Activated naive CD8-positive, alpha-beta T cell treated with anti-CD3 and anti-CD28 coated beads, Interleukin-2, amount 50 U/mL, for 24 hours (primary cell): ENCODE measurements around the gene LIN28B.
"Not testable (repeated sequence)": the region's sequence is repeated elsewhere in the genome, so short reads cannot be mapped to it uniquely, and the experiment has no call there.

Source experiments
- ATAC-seq: fragments of 150-1000 bp; cut with Tn5 transposase; one replicate; pipeline ENCODE4 v1.10.0; 2021
- DNase-seq: peaks from one replicate; pipeline ENCODE4 v3.0.0; 2021
- H3K27ac Mint-ChIP-seq: one replicate; pipeline ENCODE4 v1.8.0; 2021; ENCODE audit warnings: mild to moderate bottlenecking, mixed read lengths
- H3K27me3 Mint-ChIP-seq: one replicate; pipeline ENCODE4 v1.8.0; 2021; ENCODE audit warnings: mixed read lengths
- H3K36me3 Mint-ChIP-seq: one replicate; pipeline ENCODE4 v1.8.0; 2021; ENCODE audit warnings: low read depth, mixed read lengths
- H3K4me1 Mint-ChIP-seq: one replicate; pipeline ENCODE4 v1.8.0; 2021; ENCODE audit warnings: mixed read lengths
- H3K4me3 Mint-ChIP-seq: one replicate; pipeline ENCODE4 v1.8.0; 2021; ENCODE audit warnings: mild to moderate bottlenecking, moderate library complexity, mixed read lengths
- H3K9me3 Mint-ChIP-seq: one replicate; pipeline ENCODE4 v1.8.0; 2021; ENCODE audit warnings: mixed read lengths

LIN28B gene

DNA sequence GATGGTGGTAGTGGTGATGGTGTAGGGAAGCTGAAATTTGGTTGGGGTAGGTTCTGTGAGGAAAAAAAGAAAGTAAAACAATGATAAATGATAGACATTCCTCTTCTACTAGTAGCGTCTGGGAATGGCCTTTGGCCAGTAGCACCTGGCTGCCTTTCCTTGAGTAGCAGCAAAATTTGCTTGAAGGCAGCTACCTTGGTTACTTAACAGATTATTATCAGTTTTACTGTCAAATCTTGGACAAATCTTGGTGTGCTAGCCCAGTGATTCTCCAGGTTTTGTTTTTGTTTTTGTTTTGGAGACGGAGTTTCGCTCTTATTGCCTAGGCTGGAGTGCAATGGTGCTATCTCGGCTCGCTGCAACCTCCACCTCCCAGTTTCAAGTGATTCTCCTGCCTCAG lies 26.4 kb downstream of the LIN28B start:
- Mint-ChIP-seq H3K4me3 (no peak overlapping the region), H3K27me3 (peaks cover 2% of the 10 kb centered on the region), H3K4me1 (no peaks in the 10 kb centered on the region), H3K36me3 (no peaks in the 10 kb centered on the region), H3K27ac (no peak overlapping the region), H3K9me3 (no peaks in the 10 kb centered on the region)
- DNase-seq: no peak
- no peak for ATAC-seq

DNA sequence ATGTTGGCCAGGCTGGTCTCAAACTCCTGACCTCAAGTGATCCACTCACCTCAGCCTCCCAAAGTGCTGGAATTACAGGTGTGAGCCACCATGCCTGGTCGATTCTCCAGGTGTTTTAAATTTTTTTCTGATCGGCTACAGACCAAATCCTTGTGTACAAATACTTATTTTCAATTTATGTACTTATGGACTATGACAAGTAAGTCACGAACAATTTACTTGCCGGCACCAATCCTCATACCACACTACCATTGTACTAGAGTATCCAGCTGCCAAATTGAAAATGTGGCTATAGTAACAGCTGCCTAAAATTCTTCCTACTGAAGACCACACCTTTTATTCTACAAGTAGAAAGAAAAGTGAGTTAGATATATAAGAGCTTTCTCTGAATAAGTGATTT lies 26.9 kb downstream of the LIN28B start:
- Mint-ChIP-seq H3K27me3 (peaks cover 2% of the 10 kb centered on the region), H3K4me1 (no peaks in the 10 kb centered on the region), H3K36me3 (no peaks in the 10 kb centered on the region), H3K27ac (no peak overlapping the region), H3K4me3 (no peak overlapping the region), H3K9me3 (no peaks in the 10 kb centered on the region)
- no peak for ATAC-seq
- DNase-seq: no peak

GRCh38 chr6:104984831-104985230 lies 27.9 kb downstream of the LIN28B start:
- H3K4me3 Mint-ChIP-seq: no peak overlapping the region
- ATAC-seq (no peak), DNase-seq (no peak)
- no peaks in the 10 kb centered on the region for H3K9me3 Mint-ChIP-seq
- H3K36me3 Mint-ChIP-seq: no peaks in the 10 kb centered on the region
- peaks cover 2% of the 10 kb centered on the region for H3K27me3 Mint-ChIP-seq
- H3K27ac Mint-ChIP-seq: no peak overlapping the region
- H3K4me1 Mint-ChIP-seq: no peaks in the 10 kb centered on the region

DNA sequence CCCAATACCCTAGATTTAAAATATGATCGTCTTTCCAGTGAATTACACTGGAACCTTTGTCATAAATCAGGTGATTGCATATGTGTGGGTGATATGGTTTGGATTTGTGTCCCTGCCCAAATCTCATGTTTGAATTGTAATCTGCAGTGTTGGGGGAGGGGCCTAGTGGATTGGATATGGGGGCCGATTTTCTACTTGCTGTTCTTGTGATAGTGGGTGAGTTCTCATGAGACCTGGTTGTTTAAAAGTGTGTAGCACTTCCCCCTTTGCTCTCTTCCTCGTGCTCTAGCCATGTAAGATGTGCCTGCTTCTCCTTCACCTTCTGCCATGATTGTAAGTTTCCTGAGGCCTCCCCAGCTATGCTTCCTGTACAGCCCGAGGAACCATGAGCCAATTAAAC lies 29.0 kb downstream of the LIN28B start:
- not testable (repeated sequence) for H3K36me3 Mint-ChIP-seq, H3K27me3 Mint-ChIP-seq, H3K4me1 Mint-ChIP-seq, H3K27ac Mint-ChIP-seq, H3K9me3 Mint-ChIP-seq, DNase-seq, ATAC-seq, H3K4me3 Mint-ChIP-seq

DNA sequence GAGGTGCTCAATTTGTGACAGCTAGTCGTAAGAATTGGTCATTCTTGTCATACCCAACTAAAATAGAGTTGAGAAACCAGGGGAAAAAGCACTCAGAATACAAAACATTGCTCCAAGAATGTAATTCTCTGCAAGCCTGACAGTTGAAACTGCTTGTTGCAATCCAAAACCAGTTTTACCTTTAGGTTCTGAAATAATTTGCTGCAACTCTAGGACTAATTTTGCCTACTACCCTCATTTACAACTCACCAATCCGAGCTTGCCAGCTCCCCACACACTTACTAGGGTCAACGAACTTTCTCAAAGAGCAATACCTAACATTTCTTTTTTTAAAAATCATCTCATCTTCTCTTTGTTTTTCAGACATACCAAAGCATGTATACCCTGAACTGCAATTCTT lies 29.7 kb downstream of the LIN28B start:
- Mint-ChIP-seq H3K27me3 (peaks cover 2% of the 10 kb centered on the region), H3K9me3 (no peaks in the 10 kb centered on the region), H3K36me3 (no peaks in the 10 kb centered on the region), H3K4me3 (no peak overlapping the region), H3K4me1 (no peaks in the 10 kb centered on the region), H3K27ac (no peak overlapping the region)
- ATAC-seq: no peak
- no peak for DNase-seq

GRCh38 chr6:104987218-104987617 lies 30.3 kb downstream of the LIN28B start:
- H3K36me3 Mint-ChIP-seq: no peaks in the 10 kb centered on the region
- DNase-seq (no peak), ATAC-seq (no peak)
- H3K27ac Mint-ChIP-seq: no peak overlapping the region
- no peak overlapping the region for H3K4me3 Mint-ChIP-seq
- H3K9me3 Mint-ChIP-seq: no peaks in the 10 kb centered on the region
- peaks cover 2% of the 10 kb centered on the region for H3K27me3 Mint-ChIP-seq
- no peaks in the 10 kb centered on the region for H3K4me1 Mint-ChIP-seq

GRCh38 chr6:104990085-104990484 lies 33.2 kb downstream of the LIN28B start:
- Mint-ChIP-seq H3K36me3 (no peaks in the 10 kb centered on the region), H3K27me3 (peaks cover 2% of the 10 kb centered on the region), H3K4me1 (no peaks in the 10 kb centered on the region), H3K27ac (no peak overlapping the region), H3K4me3 (no peak overlapping the region), H3K9me3 (no peaks in the 10 kb centered on the region)
- DNase-seq: no peak
- no peak for ATAC-seq

DNA sequence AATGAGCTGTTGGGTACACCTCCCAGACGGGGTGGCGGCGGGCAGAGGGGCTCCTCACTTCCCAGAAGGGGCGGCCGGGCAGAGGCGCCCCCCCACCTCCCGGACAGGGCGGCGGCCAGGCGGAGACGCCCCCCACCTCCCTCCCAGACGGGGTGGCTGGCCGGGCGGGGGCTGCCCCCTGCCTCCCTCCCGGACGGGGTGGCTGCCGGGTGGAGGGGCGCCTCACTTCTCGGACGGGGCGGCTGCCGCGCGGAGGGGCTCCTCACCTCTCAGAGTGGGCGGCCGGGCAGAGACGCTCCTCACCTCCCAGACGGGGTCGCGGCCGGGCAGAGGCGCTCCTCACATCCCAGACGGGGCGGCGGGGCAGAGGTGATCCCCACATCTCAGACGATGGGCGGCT lies 34.2 kb downstream of the LIN28B start:
- not testable (repeated sequence) for DNase-seq, H3K27me3 Mint-ChIP-seq, H3K36me3 Mint-ChIP-seq, ATAC-seq, H3K27ac Mint-ChIP-seq, H3K9me3 Mint-ChIP-seq, H3K4me1 Mint-ChIP-seq, H3K4me3 Mint-ChIP-seq

GRCh38 chr6:104993576-104993975 lies 36.7 kb downstream of the LIN28B start:
- not testable (repeated sequence) for H3K36me3 Mint-ChIP-seq, H3K27me3 Mint-ChIP-seq, H3K4me1 Mint-ChIP-seq, H3K9me3 Mint-ChIP-seq, H3K27ac Mint-ChIP-seq, H3K4me3 Mint-ChIP-seq, DNase-seq, ATAC-seq

DNA sequence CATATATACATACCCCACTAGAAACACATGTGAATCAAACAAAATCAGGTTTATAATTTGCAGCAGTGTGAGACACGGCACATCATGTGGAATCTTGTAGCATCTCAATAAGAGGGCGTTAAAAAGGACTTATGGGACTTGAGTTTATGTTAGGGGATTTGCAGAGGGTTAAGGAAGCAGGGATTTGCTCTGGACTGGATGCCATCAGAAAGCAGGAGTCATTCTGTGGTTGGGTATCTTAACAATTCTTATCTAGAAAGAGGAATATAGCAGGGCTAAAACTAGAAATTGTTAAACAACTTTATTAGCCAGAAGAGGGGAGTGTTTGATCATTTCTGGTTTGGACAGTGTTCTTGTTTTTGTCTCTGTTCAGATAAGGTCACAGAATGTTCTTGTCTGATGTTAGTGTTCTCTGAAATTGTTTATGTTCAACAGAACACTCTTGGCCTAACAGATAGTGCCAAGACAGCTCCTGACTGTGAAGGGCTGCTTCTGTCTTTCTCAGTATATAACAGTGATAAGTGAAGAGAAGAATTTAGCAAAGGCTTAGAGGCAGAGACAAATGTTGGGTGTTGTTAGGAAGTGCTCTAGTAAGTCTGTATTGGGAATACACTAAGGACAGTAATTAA lies 39.2 kb downstream of the LIN28B start:
- ATAC-seq: no peak
- no peak overlapping the region for H3K4me3 Mint-ChIP-seq
- no peaks in the 10 kb centered on the region for H3K27me3 Mint-ChIP-seq
- no peak for DNase-seq
- H3K27ac Mint-ChIP-seq: no peak overlapping the region
- no peaks in the 10 kb centered on the region for H3K4me1 Mint-ChIP-seq
- H3K36me3 Mint-ChIP-seq: no peaks in the 10 kb centered on the region
- H3K9me3 Mint-ChIP-seq: no peaks in the 10 kb centered on the region

DNA sequence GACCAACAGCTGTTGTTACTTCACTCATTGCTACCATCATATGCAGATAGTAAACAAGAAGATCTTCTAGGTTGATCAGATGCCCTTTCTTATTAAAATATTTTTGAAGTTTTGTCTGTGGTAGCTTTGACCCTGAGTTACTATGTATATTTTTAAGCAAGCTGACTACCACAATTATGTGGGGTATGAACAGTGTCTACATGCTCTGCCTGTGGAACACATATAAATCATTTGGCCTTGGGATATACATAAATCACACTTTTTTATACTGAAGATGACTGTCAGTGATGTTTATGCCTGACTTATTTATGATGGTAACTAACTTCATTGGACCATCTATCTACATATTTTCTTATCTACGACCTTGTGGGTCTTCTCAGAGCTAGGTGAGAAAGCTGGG lies 44.2 kb downstream of the LIN28B start:
- DNase-seq (no peak), ATAC-seq (no peak)
- Mint-ChIP-seq H3K27ac (no peak overlapping the region), H3K9me3 (no peaks in the 10 kb centered on the region), H3K4me3 (no peak overlapping the region), H3K27me3 (peaks cover 9% of the 10 kb centered on the region), H3K4me1 (no peaks in the 10 kb centered on the region), H3K36me3 (no peaks in the 10 kb centered on the region)

GRCh38 chr6:105001906-105002305 lies 45.0 kb downstream of the LIN28B start:
- ATAC-seq (no peak), DNase-seq (no peak)
- Mint-ChIP-seq H3K27me3 (peaks cover 9% of the 10 kb centered on the region), H3K4me3 (no peak overlapping the region), H3K9me3 (no peaks in the 10 kb centered on the region), H3K4me1 (no peaks in the 10 kb centered on the region), H3K36me3 (no peaks in the 10 kb centered on the region), H3K27ac (no peak overlapping the region)

DNA sequence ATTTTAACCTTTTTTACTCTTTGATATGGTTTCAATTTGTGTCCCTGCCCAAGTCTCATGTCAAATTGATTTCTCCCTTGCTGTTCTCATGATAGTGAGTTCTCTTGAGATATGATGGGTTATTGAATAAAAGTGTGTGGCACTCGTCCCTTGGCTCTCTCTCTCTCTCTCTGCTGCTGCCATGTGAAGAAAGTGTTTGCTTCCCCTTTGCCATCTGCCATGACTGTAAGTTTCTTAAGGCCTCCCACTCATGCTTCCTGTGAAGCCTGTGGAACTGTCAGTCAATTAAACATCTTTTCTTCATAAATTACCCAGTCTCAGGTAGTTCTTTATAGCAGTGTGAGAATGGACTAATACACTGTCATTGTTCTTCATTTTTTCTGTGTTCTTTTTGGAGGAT lies 48.5 kb downstream of the LIN28B start:
- Mint-ChIP-seq H3K9me3 (no peaks in the 10 kb centered on the region), H3K4me1 (no peaks in the 10 kb centered on the region), H3K27me3 (peaks cover 14% of the 10 kb centered on the region), H3K4me3 (no peak overlapping the region), H3K36me3 (no peaks in the 10 kb centered on the region), H3K27ac (no peak overlapping the region)
- DNase-seq (no peak), ATAC-seq (no peak)

- not testable (repeated sequence) for DNase-seq, H3K36me3 Mint-ChIP-seq, H3K27ac Mint-ChIP-seq, H3K4me1 Mint-ChIP-seq, H3K9me3 Mint-ChIP-seq, H3K4me3 Mint-ChIP-seq, ATAC-seq
- H3K27me3 Mint-ChIP-seq: peaks cover 13% of the 10 kb centered on the region
These were observed 56.6 kb downstream of the LIN28B start for GRCh38 chr6:105013459-105013858.

GRCh38 chr6:105014448-105014847 lies 57.5 kb downstream of the LIN28B start:
- ATAC-seq: no peak
- no peaks in the 10 kb centered on the region for H3K36me3 Mint-ChIP-seq
- H3K4me1 Mint-ChIP-seq: no peaks in the 10 kb centered on the region
- no peak for DNase-seq
- H3K27ac Mint-ChIP-seq: no peak overlapping the region
- H3K27me3 Mint-ChIP-seq: peaks cover 14% of the 10 kb centered on the region
- H3K4me3 Mint-ChIP-seq: no peak overlapping the region
- H3K9me3 Mint-ChIP-seq: no peaks in the 10 kb centered on the region

GRCh38 chr6:105014954-105015353 lies 58.0 kb downstream of the LIN28B start:
- no peak overlapping the region for H3K27ac Mint-ChIP-seq
- H3K36me3 Mint-ChIP-seq: no peaks in the 10 kb centered on the region
- no peaks in the 10 kb centered on the region for H3K4me1 Mint-ChIP-seq
- no peak for DNase-seq
- no peak overlapping the region for H3K4me3 Mint-ChIP-seq
- peaks cover 10% of the 10 kb centered on the region for H3K27me3 Mint-ChIP-seq
- ATAC-seq: no peak
- no peaks in the 10 kb centered on the region for H3K9me3 Mint-ChIP-seq
